K562 (cell line): ENCODE measurements around the gene UBE2E1. TPM values are rescaled to one million over a fixed set of nuclear protein-coding genes. Genes with fewer than 3 reads are reported as not detected.
A peak's percentile ranks its signal among the peaks of the same experiment; 100 is the strongest.

ENCODE experiments used
- CAMTA2 ChIP-seq: fragments of 250-450 bp; sonication (Bioruptor Pico); conservative IDR thresholded peaks from 2 replicates; pipeline ENCODE4 v1.5.1; 2022
- CCNT2 ChIP-seq: IDR thresholded peaks from 2 replicates; pipeline ENCODE4 v1.6.1; 2011; ENCODE audit warnings: borderline replicate concordance, low read depth, mild to moderate bottlenecking, moderate library complexity, mixed read lengths, low read length; ENCODE audit not compliant: insufficient read length; ENCODE audit errors: extremely low read depth
- DACH1 ChIP-seq: fragments of 450-650 bp; IDR thresholded peaks from 2 replicates; pipeline ENCODE4 v1.6.1; 2018; ENCODE audit not compliant: partially characterized antibody
- HDAC2 ChIP-seq: fragments of 450-650 bp; IDR thresholded peaks from 2 replicates; pipeline ENCODE4 v1.6.1; 2016; ENCODE audit warnings: mild to moderate bottlenecking
- HIVEP1 ChIP-seq: fragments of 250-450 bp; sonication (Bioruptor Pico); IDR thresholded peaks from 2 replicates; pipeline ENCODE4 v1.4.0; 2020; ENCODE audit warnings: mild to moderate bottlenecking
- HMGN3 ChIP-seq: IDR thresholded peaks from 2 replicates; pipeline ENCODE4 v1.6.1; 2011; ENCODE audit warnings: borderline replicate concordance, low read depth, mild to moderate bottlenecking, mixed read lengths, low read length; ENCODE audit not compliant: insufficient read length; ENCODE audit errors: extremely low read depth
- ILF3 ChIP-seq: fragments of 450-650 bp; IDR thresholded peaks from 2 replicates; pipeline ENCODE4 v1.6.1; 2018; ENCODE audit warnings: antibody characterized with exemption, mild to moderate bottlenecking, moderate library complexity, borderline replicate concordance
- KDM1A ChIP-seq, 2 experiments: fragments of 450-650 bp; IDR thresholded peaks; 2 replicates each; pipeline ENCODE4 v1.6.1; 2016; ENCODE audit warnings: mild to moderate bottlenecking in 2 of 2
- MED1 ChIP-seq: sonication (generic); formaldehyde crosslinking; IDR thresholded peaks from 2 replicates; pipeline ENCODE4 v1.8.1; 2023; ENCODE audit warnings: missing genetic modification reagents, borderline replicate concordance
- NFRKB ChIP-seq: fragments of 450-650 bp; IDR thresholded peaks from 2 replicates; pipeline ENCODE4 v1.6.1; 2016; ENCODE audit warnings: low read depth
- PML ChIP-seq: IDR thresholded peaks from 2 replicates; pipeline ENCODE4 v1.6.1; 2012; ENCODE audit warnings: low read length, inconsistent platforms
- SMARCE1 ChIP-seq: fragments of 450-650 bp; IDR thresholded peaks from 2 replicates; pipeline ENCODE4 v1.7.1; 2016; ENCODE audit warnings: mild to moderate bottlenecking
- SOX6 ChIP-seq: fragments of 450-650 bp; IDR thresholded peaks from 2 replicates; pipeline ENCODE4 v1.6.1; 2014; ENCODE audit warnings: mild to moderate bottlenecking
- TRIM25 ChIP-seq: fragments of 450-650 bp; IDR thresholded peaks from 2 replicates; pipeline ENCODE4 v1.7.0; 2016; ENCODE audit warnings: borderline replicate concordance
- ZNF124 ChIP-seq: sonication (generic); formaldehyde crosslinking; IDR thresholded peaks from 2 replicates; pipeline ENCODE4 v1.8.1; 2022; ENCODE audit warnings: missing genetic modification reagents
- ZNF518B ChIP-seq: fragments of 250-450 bp; sonication (Bioruptor Pico); IDR thresholded peaks from 2 replicates; pipeline ENCODE4 v1.5.0; 2021; ENCODE audit warnings: mild to moderate bottlenecking, moderate library complexity
- ZNF77 ChIP-seq: fragments of 250-450 bp; sonication (Bioruptor Pico); IDR thresholded peaks from 2 replicates; pipeline ENCODE4 v1.5.0; 2020
- ZZZ3 ChIP-seq: fragments of 450-650 bp; IDR thresholded peaks from 2 replicates; pipeline ENCODE4 v1.6.1; 2016; ENCODE audit warnings: antibody characterized with exemption, mild to moderate bottlenecking, moderate library complexity
- polyA plus RNA-seq, 8 experiments: library from polyadenylated mRNA; depleted of rRNA in 4 of 8; stranded (reverse) in 5 of 8; unstranded in 3 of 8; fragments of >200 nt; fragmentation: Nextera tagmentation in 2 of 8; fragmentation: Illumina TruSeq in 1 of 8; extraction: Ambion mirVana in 2 of 8; extraction: Trizol in 1 of 8; gene quantifications; 2 replicates each; pipeline versions ENCODE4 v1.2.1 to v1.2.3, GENCODE V29; 2011 to 2014; ENCODE audit warnings: inconsistent platforms in 1 of 8, missing spikeins in 1 of 8
- total RNA-seq, 7 experiments: library from RNA; depleted of rRNA in 6 of 7; stranded (reverse); fragments of >200 nt in 6 of 7; fragmentation: Illumina TruSeq in 2 of 7; extraction: Trizol in 2 of 7; gene quantifications; 2 replicates each; pipeline versions ENCODE4 v1.2.1 to v1.2.3, GENCODE V29; 2011 to 2021; ENCODE audit warnings: low replicate concordance in 1 of 7
- TF ChIP-seq, protein P1 (sequence below), 2 experiments: fragments of 450-650 bp in 1 of 2; sonication (generic) in 1 of 2; formaldehyde crosslinking in 1 of 2; IDR thresholded peaks in 1 of 2; conservative IDR thresholded peaks in 1 of 2; 2 replicates each; pipeline versions ENCODE4 v1.6.1 to v1.8.1; 2016 to 2023; ENCODE audit warnings: mild to moderate bottlenecking in 2 of 2, moderate library complexity in 2 of 2, inconsistent platforms in 1 of 2, missing genetic modification reagents in 1 of 2
- TF ChIP-seq, protein P2 (sequence below): fragments of 450-650 bp; IDR thresholded peaks from 2 replicates; pipeline ENCODE4 v1.6.1; 2016; ENCODE audit warnings: mild to moderate bottlenecking
- TF ChIP-seq, protein P3 (sequence below): sonication (generic); formaldehyde crosslinking; IDR thresholded peaks from 2 replicates; pipeline ENCODE4 v1.5.0; 2020; ENCODE audit warnings: missing genetic modification reagents

UBE2E1 gene
- total and polyA plus RNA-seq, 9 of the 15 experiments (the other 6 are each of a cell fraction or from before 2014, with no cell fraction given) = 54.4 to 294 (median 165) TPM

DNA sequence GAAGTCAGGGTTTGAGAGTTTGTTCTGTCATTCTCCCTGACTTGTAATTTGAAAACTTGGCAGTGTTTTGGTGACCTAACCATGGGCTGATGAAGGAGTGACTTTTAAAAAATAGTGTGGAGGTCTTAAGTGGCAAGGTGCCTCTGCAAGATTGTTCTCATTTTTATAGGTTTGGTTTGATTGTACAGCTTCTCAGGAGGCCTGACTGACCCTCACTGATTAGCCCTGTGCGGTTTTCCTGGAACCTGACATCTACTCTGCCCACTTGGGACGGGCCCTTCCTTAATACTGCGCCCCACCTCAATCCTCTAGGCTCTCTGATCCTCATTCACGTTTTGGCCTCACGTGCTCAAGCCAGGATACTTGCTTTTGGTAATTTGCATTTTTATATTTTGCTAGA lies 2.8 kb downstream of the UBE2E1 start (continued):
- TF ChIP-seq ZNF518B (CRISPR knock-in tag) (no peak), ZZZ3 (no peak), SOX6 (peak; percentile 67), MED1 (CRISPR knock-in tag) (no peak), CAMTA2 (CRISPR knock-in tag) (no peak), ZNF124 (no peak), ZNF77 (CRISPR knock-in tag) (no peak), HIVEP1 (CRISPR knock-in tag) (no peak), HDAC2 (peak; percentile 79; the same call in 1 of the 2 replicates), ILF3 (no peak), DACH1 (peak; percentile 32), PML (peak; percentile 93), SMARCE1 (peak; percentile 66; the same call in 1 of the 2 replicates), HMGN3 (no peak), KDM1A (IDR thresholded peaks at IDR 0.05) (peak; percentile 92 to 93), NFRKB (no peak), TRIM25 (no peak), CCNT2 (peak; percentile 44)
- TF ChIP-seq, protein P1, sequence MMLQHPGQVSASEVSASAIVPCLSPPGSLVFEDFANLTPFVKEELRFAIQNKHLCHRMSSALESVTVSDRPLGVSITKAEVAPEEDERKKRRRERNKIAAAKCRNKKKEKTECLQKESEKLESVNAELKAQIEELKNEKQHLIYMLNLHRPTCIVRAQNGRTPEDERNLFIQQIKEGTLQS (IDR thresholded peaks at IDR 0.05) = no peak
- TF ChIP-seq, protein P1 (CRISPR knock-in tag; conservative IDR thresholded peaks at IDR 0.05) = 0 out of 2 replicates have a peak, but pooled peaks have one; percentile 34
- TF ChIP-seq, protein P2, sequence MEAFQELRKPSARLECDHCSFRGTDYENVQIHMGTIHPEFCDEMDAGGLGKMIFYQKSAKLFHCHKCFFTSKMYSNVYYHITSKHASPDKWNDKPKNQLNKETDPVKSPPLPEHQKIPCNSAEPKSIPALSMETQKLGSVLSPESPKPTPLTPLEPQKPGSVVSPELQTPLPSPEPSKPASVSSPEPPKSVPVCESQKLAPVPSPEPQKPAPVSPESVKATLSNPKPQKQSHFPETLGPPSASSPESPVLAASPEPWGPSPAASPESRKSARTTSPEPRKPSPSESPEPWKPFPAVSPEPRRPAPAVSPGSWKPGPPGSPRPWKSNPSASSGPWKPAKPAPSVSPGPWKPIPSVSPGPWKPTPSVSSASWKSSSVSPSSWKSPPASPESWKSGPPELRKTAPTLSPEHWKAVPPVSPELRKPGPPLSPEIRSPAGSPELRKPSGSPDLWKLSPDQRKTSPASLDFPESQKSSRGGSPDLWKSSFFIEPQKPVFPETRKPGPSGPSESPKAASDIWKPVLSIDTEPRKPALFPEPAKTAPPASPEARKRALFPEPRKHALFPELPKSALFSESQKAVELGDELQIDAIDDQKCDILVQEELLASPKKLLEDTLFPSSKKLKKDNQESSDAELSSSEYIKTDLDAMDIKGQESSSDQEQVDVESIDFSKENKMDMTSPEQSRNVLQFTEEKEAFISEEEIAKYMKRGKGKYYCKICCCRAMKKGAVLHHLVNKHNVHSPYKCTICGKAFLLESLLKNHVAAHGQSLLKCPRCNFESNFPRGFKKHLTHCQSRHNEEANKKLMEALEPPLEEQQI = no peak
- TF ChIP-seq, protein P3, sequence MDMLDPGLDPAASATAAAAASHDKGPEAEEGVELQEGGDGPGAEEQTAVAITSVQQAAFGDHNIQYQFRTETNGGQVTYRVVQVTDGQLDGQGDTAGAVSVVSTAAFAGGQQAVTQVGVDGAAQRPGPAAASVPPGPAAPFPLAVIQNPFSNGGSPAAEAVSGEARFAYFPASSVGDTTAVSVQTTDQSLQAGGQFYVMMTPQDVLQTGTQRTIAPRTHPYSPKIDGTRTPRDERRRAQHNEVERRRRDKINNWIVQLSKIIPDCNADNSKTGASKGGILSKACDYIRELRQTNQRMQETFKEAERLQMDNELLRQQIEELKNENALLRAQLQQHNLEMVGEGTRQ = peak; percentile 22; the same call in 1 of the 2 replicates
